Keratinocyte (primary cell): ENCODE results near the gene PRKAA1. TPM values are rescaled to one million over a fixed set of nuclear protein-coding genes. Genes with fewer than 3 reads are reported as not detected.
A peak's percentile ranks its signal among the peaks of the same experiment; 100 is the strongest.

Experiments used
- DNase-seq: peaks from one replicate; pipeline ENCODE4 v3.0.0-alpha.2; 2011; ENCODE audit warnings: low read depth, missing footprints, low spot score
- FAIRE-seq: peaks from 2 replicates; lab custom pipeline; 2011; peaks lifted over from hg19 to GRCh38; lab: Jason Lieb, UNC
- H2AFZ ChIP-seq: 2 replicates; pipeline ENCODE4 v1.6.0; 2012; ENCODE audit warnings: low read length, control low read depth, inconsistent platforms; ENCODE audit not compliant: control insufficient read depth
- H3K27ac ChIP-seq: 2 replicates; pipeline ENCODE4 v1.5.1; 2011; ENCODE audit warnings: low read length; ENCODE audit not compliant: control insufficient read depth, insufficient read depth
- H3K27me3 ChIP-seq: 3 replicates; pipeline ENCODE4 v1.6.0; 2011; ENCODE audit warnings: low read length; ENCODE audit not compliant: control insufficient read depth, insufficient read depth; ENCODE audit errors: extremely low read depth
- H3K36me3 ChIP-seq, 2 experiments: 2 replicates in 1 of 2; 3 replicates in 1 of 2; pipeline ENCODE4 v1.5.1; 2011; ENCODE audit warnings: low read length in 2 of 2, mild to moderate bottlenecking in 1 of 2; ENCODE audit not compliant: control insufficient read depth in 2 of 2, insufficient read depth in 2 of 2; ENCODE audit errors: extremely low read depth in 1 of 2
- H3K4me1 ChIP-seq: 3 replicates; pipeline ENCODE4 v1.5.1; 2011; ENCODE audit warnings: low read length; ENCODE audit not compliant: control insufficient read depth, insufficient read depth; ENCODE audit errors: extremely low read depth
- H3K4me2 ChIP-seq: 3 replicates; pipeline ENCODE4 v1.6.0; 2011; ENCODE audit warnings: low read depth, low read length; ENCODE audit not compliant: control insufficient read depth, insufficient read depth; ENCODE audit errors: extremely low read depth
- H3K4me3 ChIP-seq, 3 experiments: fragments of 200-600 bp in 1 of 3; sonication (generic) in 1 of 3; 2 replicates in 2 of 3; 3 replicates in 1 of 3; pipeline ENCODE4 v1.5.1; 2011 to 2016; ENCODE audit warnings: low read length in 3 of 3, mild to moderate bottlenecking in 3 of 3, control low read depth in 2 of 3, inconsistent platforms in 1 of 3, low read depth in 1 of 3, mixed read lengths in 1 of 3, mixed run types in 1 of 3, moderate library complexity in 1 of 3; ENCODE audit not compliant: control insufficient read depth in 2 of 3, insufficient read depth in 2 of 3; ENCODE audit errors: extremely low read depth in 1 of 3
- H3K79me2 ChIP-seq: 2 replicates; pipeline ENCODE4 v1.6.0; 2012; ENCODE audit warnings: low read length; ENCODE audit not compliant: control insufficient read depth, insufficient read depth
- H3K9ac ChIP-seq: 3 replicates; pipeline ENCODE4 v1.6.0; 2011; ENCODE audit warnings: low read length; ENCODE audit not compliant: control insufficient read depth, insufficient read depth; ENCODE audit errors: extremely low read depth
- H3K9me1 ChIP-seq: 3 replicates; pipeline ENCODE4 v1.6.0; 2011; ENCODE audit warnings: low read length; ENCODE audit not compliant: control insufficient read depth, insufficient read depth; ENCODE audit errors: extremely low read depth
- H3K9me3 ChIP-seq: 2 replicates; pipeline ENCODE4 v1.5.1; 2012; ENCODE audit warnings: low read depth, low read length; ENCODE audit not compliant: control insufficient read depth
- H4K20me1 ChIP-seq: 3 replicates; pipeline ENCODE4 v1.6.0; 2011; ENCODE audit warnings: low read length; ENCODE audit not compliant: control insufficient read depth, insufficient read depth; ENCODE audit errors: extremely low read depth
- EZH2 ChIP-seq: IDR thresholded peaks from one replicate; pipeline ENCODE4 v1.6.1; 2012; ENCODE audit warnings: inconsistent platforms, mild to moderate bottlenecking, low read length, moderate library complexity
- dilution Hi-C: fragments of 300-500 bp; cut with MboI; formaldehyde crosslinking; loops from one replicate; pipeline ENCODE4 v1.7.0; 2020; ENCODE audit warnings: low sequenced_read_pairs; ENCODE audit not compliant: extremely low pct_ligation_motif_present
- polyA plus RNA-seq, 5 experiments: library from polyadenylated mRNA; depleted of rRNA in 3 of 5; stranded (reverse) in 3 of 5; stranded (forward) in 1 of 5; unstranded in 1 of 5; fragments of >200 nt; gene quantifications; 1 replicate in 1 of 5; 2 replicates in 3 of 5; 3 replicates in 1 of 5; pipeline versions ENCODE4 v1.2.1 to v1.2.3, GENCODE V29; 2011 to 2012; ENCODE audit warnings: missing spikeins in 2 of 5, low read depth in 1 of 5, low replicate concordance in 1 of 5
- TF ChIP-seq, protein P1 (sequence below), 3 experiments: IDR thresholded peaks in 1 of 3; conservative IDR thresholded peaks in 1 of 3; optimal IDR thresholded peaks in 1 of 3; 2 replicates in 2 of 3; 3 replicates in 1 of 3; pipeline versions ENCODE3 to v1.5.1; 2011; ENCODE audit warnings: low read length in 3 of 3, mild to moderate bottlenecking in 3 of 3, moderate library complexity in 2 of 3, control low read depth in 1 of 3, inconsistent platforms in 1 of 3; ENCODE audit not compliant: insufficient read depth in 2 of 3; ENCODE audit errors: extremely low read depth in 1 of 3

The PRKAA1 gene
- polyA plus RNA-seq, 1 donor (not counting 4 experiments of a cell fraction or from before 2014, with no cell fraction given), result 59.3 TPM

GRCh38 chr5:40754381-40755092 is 43.6 kb downstream of the PRKAA1 start:
- H3K9ac ChIP-seq, result peak overlapping the region; percentile 88
- H3K9me3 ChIP-seq, result no peaks in the 10 kb centered on the region
- peaks cover 22% of the 10 kb centered on the region for H3K79me2 ChIP-seq
- dilution Hi-C loops, result no loop called here
- no peak for DNase-seq
- no peaks in the 10 kb centered on the region for H4K20me1 ChIP-seq
- H2AFZ ChIP-seq, result no peak overlapping the region
- TF ChIP-seq, protein P1, sequence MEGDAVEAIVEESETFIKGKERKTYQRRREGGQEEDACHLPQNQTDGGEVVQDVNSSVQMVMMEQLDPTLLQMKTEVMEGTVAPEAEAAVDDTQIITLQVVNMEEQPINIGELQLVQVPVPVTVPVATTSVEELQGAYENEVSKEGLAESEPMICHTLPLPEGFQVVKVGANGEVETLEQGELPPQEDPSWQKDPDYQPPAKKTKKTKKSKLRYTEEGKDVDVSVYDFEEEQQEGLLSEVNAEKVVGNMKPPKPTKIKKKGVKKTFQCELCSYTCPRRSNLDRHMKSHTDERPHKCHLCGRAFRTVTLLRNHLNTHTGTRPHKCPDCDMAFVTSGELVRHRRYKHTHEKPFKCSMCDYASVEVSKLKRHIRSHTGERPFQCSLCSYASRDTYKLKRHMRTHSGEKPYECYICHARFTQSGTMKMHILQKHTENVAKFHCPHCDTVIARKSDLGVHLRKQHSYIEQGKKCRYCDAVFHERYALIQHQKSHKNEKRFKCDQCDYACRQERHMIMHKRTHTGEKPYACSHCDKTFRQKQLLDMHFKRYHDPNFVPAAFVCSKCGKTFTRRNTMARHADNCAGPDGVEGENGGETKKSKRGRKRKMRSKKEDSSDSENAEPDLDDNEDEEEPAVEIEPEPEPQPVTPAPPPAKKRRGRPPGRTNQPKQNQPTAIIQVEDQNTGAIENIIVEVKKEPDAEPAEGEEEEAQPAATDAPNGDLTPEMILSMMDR (optimal IDR thresholded peaks at IDR 0.05 in 1 of 3, IDR thresholded peaks at IDR 0.05 in 1 of 3, conservative IDR thresholded peaks at IDR 0.05 in 1 of 3; ENCODE audit: extremely low read depth in 1 of 3, insufficient read depth in 2 of 3, low read length in 3 of 3), result no peak
- TF ChIP-seq EZH2, result no peak
- peak overlapping the region; percentile 84 for H3K27ac ChIP-seq
- peak overlapping the region; percentile 68 for H3K4me2 ChIP-seq
- H3K4me1 ChIP-seq, result peaks cover 6% of the 10 kb centered on the region
- peak overlapping the region; percentile 73 to 95 (median 82) for H3K4me3 ChIP-seq
- FAIRE-seq, result peak; percentile 5
- H3K9me1 ChIP-seq, result no peaks in the 10 kb centered on the region
- no peaks in the 10 kb centered on the region for H3K36me3 ChIP-seq
- H3K27me3 ChIP-seq, result no peaks in the 10 kb centered on the region

DNA sequence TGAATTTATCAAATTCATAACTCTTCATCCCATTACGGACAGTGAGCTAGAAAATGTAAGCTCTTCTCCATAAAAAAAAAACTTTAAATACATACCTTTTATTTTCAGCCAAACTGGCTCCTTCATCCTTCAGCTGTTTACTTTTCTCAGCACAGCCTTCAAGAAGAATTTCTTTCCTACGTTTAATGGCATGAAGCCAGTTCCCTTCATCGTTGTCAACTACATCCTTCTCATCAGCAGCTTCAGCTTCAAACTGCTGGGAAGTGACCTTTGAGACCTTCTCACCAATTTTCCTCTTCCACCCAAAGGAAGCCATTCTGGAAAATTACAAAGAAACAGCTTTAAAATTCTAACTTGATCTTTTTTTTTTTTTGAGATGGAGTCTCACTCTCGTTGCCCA is 51.5 kb downstream of the PRKAA1 start:
- Histone ChIP-seq H3K79me2 (peaks cover 3% of the 10 kb centered on the region), H2AFZ (no peak overlapping the region), H3K9me1 (no peaks in the 10 kb centered on the region), H4K20me1 (no peaks in the 10 kb centered on the region), H3K27ac (no peak overlapping the region), H3K4me2 (no peak overlapping the region), H3K9me3 (no peaks in the 10 kb centered on the region), H3K4me3 (no peak overlapping the region), H3K36me3 (peaks cover under 1 to 2% of the 10 kb centered on the region in 2 experiments), H3K9ac (no peak overlapping the region), H3K27me3 (no peaks in the 10 kb centered on the region), H3K4me1 (no peaks in the 10 kb centered on the region)
- DNase-seq (no peak), FAIRE-seq (no peak)
- TF ChIP-seq EZH2, result no peak
- TF ChIP-seq, protein P1 (optimal IDR thresholded peaks at IDR 0.05 in 1 of 3, IDR thresholded peaks at IDR 0.05 in 1 of 3, conservative IDR thresholded peaks at IDR 0.05 in 1 of 3; ENCODE audit: extremely low read depth in 1 of 3, insufficient read depth in 2 of 3, low read length in 3 of 3), result no peak
- dilution Hi-C loops, result no loop called here
